ENCODE measurements around the gene TMEM178B. TPM values are rescaled to one million over a fixed set of nuclear protein-coding genes. Genes with fewer than 3 reads are reported as not detected.
"Not testable (repeated sequence)": the region's sequence is repeated elsewhere in the genome, so short reads cannot be mapped to it uniquely, and the experiment has no call there.

The TMEM178B gene
- total and polyA plus RNA-seq, 2 of the 4 experiments (the other 2 are of a cell fraction): under 0.01 to 0.05 TPM

- H3K27me3 ChIP-seq (ENCODE audit: control insufficient read depth, insufficient read depth, low read length); DNase-seq; H4K5ac ChIP-seq (ENCODE audit: low read depth, low read length); intact Hi-C loops (cut with micrococcal nuclease); POLR2A ChIA-PET (ENCODE audit: unreplicated experiment); H3K9me1 ChIP-seq (ENCODE audit: insufficient read depth, low read length); H3K4me2 ChIP-seq (ENCODE audit: low read depth, low read length); H3K23ac ChIP-seq (ENCODE audit: low read depth, low read length); H3K9ac ChIP-seq (ENCODE audit: low read depth, low read length); H2BK5ac ChIP-seq (ENCODE audit: low read depth, low read length, poor library complexity, severe bottlenecking); ATAC-seq (ENCODE audit: low read depth); H2AFZ ChIP-seq (replicated peaks; ENCODE audit: low read length, poor library complexity); H2BK20ac ChIP-seq (ENCODE audit: low read depth, low read length); H3K18ac ChIP-seq (ENCODE audit: low read depth, low read length); dilution Hi-C loops (cut with HindIII; ENCODE audit: low sequenced_read_pairs, unreplicated experiment); H2BK15ac ChIP-seq (ENCODE audit: low read depth, low read length); H3K4ac ChIP-seq (ENCODE audit: low read depth, low read length); H3K4me3 ChIP-seq (ENCODE audit: insufficient read depth, low read depth, low read length); H2AK5ac ChIP-seq (ENCODE audit: low read depth, low read length); H3K14ac ChIP-seq (replicated peaks; ENCODE audit: low read depth, low read length); H2AK9ac ChIP-seq (replicated peaks; ENCODE audit: low read depth, low read length, poor library complexity); BruUV-seq (replicated peaks); H3K4me1 ChIP-seq (ENCODE audit: control insufficient read depth, insufficient read depth, low read length); H3K56ac ChIP-seq (ENCODE audit: extremely low read depth, insufficient read depth, low read length); H4K91ac ChIP-seq (ENCODE audit: insufficient read depth, low read depth, low read length); H4K8ac ChIP-seq (ENCODE audit: low read depth in 2 of 2, low read length in 2 of 2); H4K20me1 ChIP-seq (ENCODE audit: insufficient read depth, low read length); H2BK120ac ChIP-seq (ENCODE audit: low read depth, low read length); in situ Hi-C loops (cut with MboI; ENCODE audit: low sequenced_read_pairs); H3K79me1 ChIP-seq (ENCODE audit: low read depth in 1 of 2, low read length in 2 of 2); H3K36me3 ChIP-seq (ENCODE audit: control insufficient read depth, insufficient read depth, low read length); H3K27ac ChIP-seq (ENCODE audit: insufficient read depth, low read length): not testable (repeated sequence)
- peaks cover 13% of the 10 kb centered on the region for H3K9me3 ChIP-seq (ENCODE audit: control insufficient read depth, insufficient read depth, low read length)
- no CpG with 5 or more reads among the region's 11 CpGs for WGBS, 2 experiments (ENCODE audit: extremely low coverage in 2 of 2, insufficient read length in 1 of 2)
- CTCF ChIA-PET: interaction anchor here (0.6 kb wide), 1 partner anchor 79 kb away, joined by 3 read pairs; no protein-coding TSS in a partner anchor
Measured at GRCh38 chr7:141403846-141404245, 330.0 kb downstream of the TMEM178B start.

Measured in IMR-90 (cell line).